SK-N-SH treated with all-trans-retinoic acid at 6 μM for 48 hours (cell line): Measurements from ENCODE around the gene TRIM58.

ENCODE experiments used
- ATAC-seq: fragments of 200-7000 bp; cut with Tn5 transposase; 3 replicates; pipeline ENCODE4 v1.9.1; 2020; ENCODE audit warnings: mild to moderate bottlenecking, moderate library complexity
- ARNTL ChIP-seq: fragments of 450-650 bp; formaldehyde crosslinking; IDR thresholded peaks from 2 replicates; pipeline ENCODE4 v1.5.0; 2020; ENCODE audit warnings: low read depth, mild to moderate bottlenecking, moderate library complexity, borderline replicate concordance
- BACH2 ChIP-seq: fragments of 250-450 bp; sonication (Bioruptor Pico); IDR thresholded peaks from 2 replicates; pipeline ENCODE4 v1.9.0; 2021; ENCODE audit warnings: mild to moderate bottlenecking, borderline replicate concordance
- CREB5 ChIP-seq: fragments of 250-450 bp; sonication (Bioruptor Pico); IDR thresholded peaks from 2 replicates; pipeline ENCODE4 v1.5.1; 2020; ENCODE audit warnings: low read depth, mild to moderate bottlenecking, moderate library complexity
- CSDC2 ChIP-seq: fragments of 250-450 bp; sonication (Bioruptor Pico); IDR thresholded peaks from 2 replicates; pipeline ENCODE4 v1.5.0; 2020; ENCODE audit warnings: mild to moderate bottlenecking, moderate library complexity
- CSRNP3 ChIP-seq: fragments of 250-450 bp; sonication (Bioruptor Pico); IDR thresholded peaks from 2 replicates; pipeline ENCODE4 v1.5.1; 2021; ENCODE audit warnings: mild to moderate bottlenecking, moderate library complexity
- GLIS3 ChIP-seq: fragments of 250-450 bp; sonication (Bioruptor Pico); IDR thresholded peaks from 2 replicates; pipeline ENCODE4 v1.5.0; 2020; ENCODE audit warnings: mild to moderate bottlenecking, moderate library complexity
- ISL1 ChIP-seq: fragments of 250-450 bp; sonication (Bioruptor Pico); IDR thresholded peaks from 2 replicates; pipeline ENCODE4 v2.1.2; 2022; ENCODE audit warnings: mild to moderate bottlenecking, moderate library complexity
- OSR1 ChIP-seq: fragments of 250-450 bp; sonication (Bioruptor Pico); IDR thresholded peaks from 2 replicates; pipeline ENCODE4 v1.8.0; 2022; ENCODE audit warnings: moderate library complexity, mild to moderate bottlenecking, inconsistent platforms
- PATZ1 ChIP-seq: fragments of 250-450 bp; sonication (Bioruptor Pico); IDR thresholded peaks from 2 replicates; pipeline ENCODE4 v1.8.0; 2020; ENCODE audit warnings: mild to moderate bottlenecking, moderate library complexity, borderline replicate concordance
- PPARA ChIP-seq: fragments of 250-450 bp; sonication (Bioruptor Pico); IDR thresholded peaks from 2 replicates; pipeline ENCODE4 v1.5.0; 2020; ENCODE audit warnings: mild to moderate bottlenecking, borderline replicate concordance
- RARB ChIP-seq: fragments of 250-450 bp; sonication (Bioruptor Pico); IDR thresholded peaks from 2 replicates; pipeline ENCODE4 v1.8.0; 2021; ENCODE audit warnings: mild to moderate bottlenecking, moderate library complexity
- SNAI2 ChIP-seq: fragments of 250-450 bp; sonication (Bioruptor Pico); IDR thresholded peaks from 2 replicates; pipeline ENCODE4 v1.5.0; 2020; ENCODE audit warnings: mild to moderate bottlenecking, moderate library complexity
- TCF4 ChIP-seq: fragments of 250-450 bp; sonication (Bioruptor Pico); IDR thresholded peaks from 2 replicates; pipeline ENCODE4 v1.8.0; 2021; ENCODE audit warnings: mild to moderate bottlenecking, moderate library complexity, borderline replicate concordance
- TOX ChIP-seq: fragments of 250-450 bp; sonication (Bioruptor Pico); IDR thresholded peaks from 2 replicates; pipeline ENCODE4 v1.8.0; 2021; ENCODE audit warnings: mild to moderate bottlenecking, moderate library complexity, borderline replicate concordance
- ZC3H10 ChIP-seq: fragments of 250-450 bp; sonication (Bioruptor Pico); IDR thresholded peaks from 2 replicates; pipeline ENCODE4 v1.5.1; 2021; ENCODE audit warnings: mild to moderate bottlenecking, moderate library complexity
- ZFP30 ChIP-seq: fragments of 450-650 bp; formaldehyde crosslinking; IDR thresholded peaks from 2 replicates; pipeline ENCODE4 v1.5.0; 2022; ENCODE audit warnings: mild to moderate bottlenecking, moderate library complexity
- ZNF565 ChIP-seq: fragments of 450-650 bp; formaldehyde crosslinking; conservative IDR thresholded peaks from 2 replicates; pipeline ENCODE4 v1.5.0; 2020; ENCODE audit warnings: low read depth, mild to moderate bottlenecking, moderate library complexity
- ZNF70 ChIP-seq: fragments of 450-650 bp; formaldehyde crosslinking; IDR thresholded peaks from 2 replicates; pipeline ENCODE4 v1.5.0; 2020; ENCODE audit warnings: mild to moderate bottlenecking, moderate library complexity
- ZNF8 ChIP-seq: fragments of 450-650 bp; formaldehyde crosslinking; IDR thresholded peaks from 2 replicates; pipeline ENCODE4 v1.5.0; 2020; ENCODE audit warnings: mild to moderate bottlenecking, moderate library complexity

TRIM58 gene

GRCh38 chr1:247914941-247915662 is 58.1 kb downstream of the TRIM58 start (continued):
- TF ChIP-seq CSRNP3 (CRISPR knock-in tag) (no peak), ARNTL (no peak), OSR1 (CRISPR knock-in tag) (no peak), ZNF70 (no peak), CREB5 (CRISPR knock-in tag) (no peak), TCF4 (CRISPR knock-in tag) (no peak), TOX (no peak), ZC3H10 (no peak)

GRCh38 chr1:247919952-247920351 is 63.0 kb downstream of the TRIM58 start, which contains the start of gene OR2T8:
Gene OR2T8, plus strand, starts transcription at chr1:247920252. Its CDS starts 766 bp downstream, at chr1:247921018.
- no peak for ATAC-seq
- TF ChIP-seq GLIS3 (no peak), ZFP30 (CRISPR knock-in tag) (no peak), CSRNP3 (CRISPR knock-in tag) (no peak), ZNF8 (CRISPR knock-in tag) (no peak), TCF4 (CRISPR knock-in tag) (no peak), PPARA (no peak), PATZ1 (CRISPR knock-in tag) (no peak), SNAI2 (no peak), ISL1 (no peak), RARB (no peak)

- TF ChIP-seq TOX: no peak
- ATAC-seq: no peak
Measured at GRCh38 chr1:247923941-247924340, 67.0 kb downstream of the TRIM58 start.

- TF ChIP-seq CSRNP3 (CRISPR knock-in tag) (no peak), ZNF565 (CRISPR knock-in tag) (no peak), CSDC2 (no peak), PATZ1 (CRISPR knock-in tag) (no peak), ZNF8 (CRISPR knock-in tag) (no peak), BACH2 (no peak), ZNF70 (no peak), PPARA (no peak)
- no peak for ATAC-seq
Measured at GRCh38 chr1:247924868-247925267, 67.9 kb downstream of the TRIM58 start, which contains the start of gene OR2AJ1. Gene OR2AJ1, plus strand, starts transcription at chr1:247924889. Its CDS starts 8,880 bp downstream, at chr1:247933769.
